ENCODE measurements around the gene JPH3.

GRCh38 chr16:87637357-87637756, 35.0 kb downstream of the JPH3 start:
- TF ChIP-seq POLR2A (IDR thresholded peaks at IDR 0.05) (no peak), CTCF (IDR thresholded peaks at IDR 0.05) (no peak)
